ENCODE measurements around the gene DUSP11.

GRCh38 chr2:73730810-73731209, 49.1 kb downstream of the DUSP11 start:
- TF ChIP-seq CTCF (IDR thresholded peaks at IDR 0.05; ENCODE audit: low read length) (no peak), EZH2phosphoT487 (IDR thresholded peaks at IDR 0.05; ENCODE audit: low read length) (no peak), EZH2 (optimal IDR thresholded peaks at IDR 0.05; ENCODE audit: low read depth, low read length) (no peak)
